Mesendoderm (in vitro differentiated cells): ENCODE results near the gene TMEM117.
"Not testable (repeated sequence)": the region's sequence is repeated elsewhere in the genome, so short reads cannot be mapped to it uniquely, and the experiment has no call there.

Source experiments
- DNase-seq: peaks from one replicate; pipeline ENCODE4 v3.0.0; 2013
- H2AK5ac ChIP-seq: 2 replicates; pipeline ENCODE4 v1.6.1; 2013; ENCODE audit warnings: low read length, inconsistent platforms
- H2BK120ac ChIP-seq: 2 replicates; pipeline ENCODE4 v1.6.1; 2013; ENCODE audit warnings: low read depth, mild to moderate bottlenecking, low read length, moderate library complexity, mixed read lengths
- H2BK15ac ChIP-seq: replicated peaks from 2 replicates; pipeline ENCODE4 v1.6.1; 2013; ENCODE audit warnings: low read depth, mild to moderate bottlenecking, moderate library complexity
- H2BK5ac ChIP-seq: 2 replicates; pipeline ENCODE4 v1.6.1; 2013; ENCODE audit warnings: low read length, inconsistent platforms
- H3K18ac ChIP-seq: 2 replicates; pipeline ENCODE4 v1.6.1; 2013; ENCODE audit warnings: mild to moderate bottlenecking, low read length, mixed read lengths
- H3K23ac ChIP-seq: one replicate; pipeline ENCODE4 v1.6.1; 2013; ENCODE audit warnings: low read length
- H3K27ac ChIP-seq: 2 replicates; pipeline ENCODE4 v1.5.1; 2013; ENCODE audit warnings: low read depth, mild to moderate bottlenecking, inconsistent platforms, low read length, moderate library complexity
- H3K27me3 ChIP-seq: 2 replicates; pipeline ENCODE4 v1.6.1; 2013; ENCODE audit warnings: low read length, control low read depth, mild to moderate bottlenecking, inconsistent platforms; ENCODE audit not compliant: insufficient read depth, poor library complexity
- H3K36me3 ChIP-seq: 2 replicates; pipeline ENCODE4 v1.6.1; 2013; ENCODE audit warnings: low read length, inconsistent platforms; ENCODE audit not compliant: control insufficient read depth, insufficient read depth
- H3K4ac ChIP-seq: one replicate; pipeline ENCODE4 v1.6.1; 2013; ENCODE audit warnings: low read depth, mild to moderate bottlenecking, low read length, moderate library complexity
- H3K4me1 ChIP-seq: 2 replicates; pipeline ENCODE4 v1.6.1; 2013; ENCODE audit warnings: low read depth, low read length, inconsistent platforms; ENCODE audit not compliant: control insufficient read depth
- H3K4me2 ChIP-seq: 2 replicates; pipeline ENCODE4 v1.6.1; 2013; ENCODE audit warnings: low read length
- H3K4me3 ChIP-seq: 2 replicates; pipeline ENCODE4 v1.5.1; 2013; ENCODE audit warnings: mild to moderate bottlenecking, low read length
- H3K56ac ChIP-seq: one replicate; pipeline ENCODE4 v1.6.1; 2013; ENCODE audit warnings: low read length
- H3K79me1 ChIP-seq: 2 replicates; pipeline ENCODE4 v1.6.1; 2013; ENCODE audit warnings: low read length, inconsistent platforms
- H3K79me2 ChIP-seq: 2 replicates; pipeline ENCODE4 v1.6.1; 2013; ENCODE audit warnings: mild to moderate bottlenecking, low read length; ENCODE audit not compliant: control insufficient read depth, insufficient read depth
- H3K9ac ChIP-seq: 2 replicates; pipeline ENCODE4 v1.6.1; 2013; ENCODE audit warnings: low read length, inconsistent platforms
- H4K5ac ChIP-seq: one replicate; pipeline ENCODE4 v1.6.1; 2013; ENCODE audit warnings: low read length
- H4K8ac ChIP-seq: one replicate; pipeline ENCODE4 v1.6.1; 2013; ENCODE audit warnings: low read depth, mild to moderate bottlenecking, control low read depth, low read length, moderate library complexity
- WGBS: extraction: QIAGEN DNeasy Blood & Tissue Kit; methylation state at CpG from one replicate; pipeline ENCODE4 v1.1.7; 2013; ENCODE audit warnings: low lambda C conversion rate, missing lambda C conversion rate; ENCODE audit not compliant: insufficient coverage; ENCODE audit errors: extremely low coverage; 5-methylcytosine and 5-hydroxymethylcytosine counted together

The TMEM117 gene

DNA sequence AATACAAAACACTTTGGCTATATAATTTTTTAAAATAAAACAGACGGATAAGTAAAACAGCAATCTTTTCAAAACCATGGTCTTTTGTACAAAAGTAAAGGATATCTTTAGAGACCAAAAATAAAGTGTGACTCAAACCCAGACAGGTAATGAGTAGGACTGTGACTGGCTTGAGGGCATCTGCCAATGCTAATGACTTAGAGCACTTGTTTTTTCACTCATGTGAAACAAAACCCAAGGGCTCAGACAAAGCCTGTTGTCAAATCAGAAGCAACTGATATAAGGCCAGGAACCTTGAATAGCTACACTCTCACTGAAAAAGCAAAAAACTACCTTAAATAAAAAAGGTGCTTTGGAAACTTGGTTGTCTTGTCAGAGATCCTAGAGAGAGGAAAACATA lies 357.4 kb downstream of the TMEM117 start:
- Histone ChIP-seq H2AK5ac (no peak overlapping the region), H3K79me2 (no peaks in the 10 kb centered on the region), H3K27ac (no peak overlapping the region), H4K5ac (no peak overlapping the region), H3K4me2 (no peak overlapping the region), H3K4me3 (no peak overlapping the region), H3K23ac (no peak overlapping the region), H3K4me1 (no peaks in the 10 kb centered on the region), H3K79me1 (no peaks in the 10 kb centered on the region), H3K36me3 (no peaks in the 10 kb centered on the region), H2BK120ac (no peak overlapping the region), H4K8ac (no peak overlapping the region), H3K56ac (no peak overlapping the region), H3K4ac (no peak overlapping the region), H2BK5ac (no peak overlapping the region), H2BK15ac (no peak overlapping the region), H3K9ac (no peak overlapping the region), H3K27me3 (no peaks in the 10 kb centered on the region), H3K18ac (no peak overlapping the region)
- peak; percentile 12 for DNase-seq
- WGBS = no CpG with 5 or more reads among the region's 1 CpG

DNA sequence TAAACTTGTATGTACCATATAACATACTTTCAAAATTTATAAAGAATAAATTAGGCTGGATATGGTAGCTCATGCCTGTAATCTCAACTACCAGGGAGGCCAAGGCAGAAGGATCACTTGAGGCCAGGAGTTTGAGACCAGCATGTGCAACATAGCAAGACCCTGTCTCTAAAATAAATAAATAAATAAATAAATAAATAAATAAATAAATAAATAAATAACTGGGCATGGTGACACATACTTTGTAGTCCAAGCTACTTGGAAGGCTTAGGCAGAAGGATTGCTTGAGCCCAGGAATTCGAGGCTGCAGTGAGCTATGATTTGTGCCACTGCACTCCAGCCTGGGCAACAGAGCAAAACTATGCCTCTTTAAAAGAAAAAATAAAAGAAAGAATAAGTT lies 359.8 kb downstream of the TMEM117 start:
- not testable (repeated sequence) for H2BK5ac ChIP-seq, H3K36me3 ChIP-seq, H3K27me3 ChIP-seq, H3K4ac ChIP-seq, H2AK5ac ChIP-seq, H4K5ac ChIP-seq, H3K4me2 ChIP-seq, H3K79me2 ChIP-seq, H3K18ac ChIP-seq, H3K27ac ChIP-seq, H2BK15ac ChIP-seq, H2BK120ac ChIP-seq, H3K4me3 ChIP-seq, H3K56ac ChIP-seq, DNase-seq, H4K8ac ChIP-seq, H3K23ac ChIP-seq, H3K79me1 ChIP-seq, H3K4me1 ChIP-seq, H3K9ac ChIP-seq
- no CpG with 5 or more reads among the region's 1 CpG for WGBS

GRCh38 chr12:44206045-44206444 lies 370.2 kb downstream of the TMEM117 start:
- H3K23ac ChIP-seq = no peak overlapping the region

GRCh38 chr12:44217146-44217883 lies 381.4 kb downstream of the TMEM117 start:
- no CpG with 5 or more reads among the region's 4 CpGs for WGBS
- Histone ChIP-seq H2BK120ac (no peak overlapping the region), H2BK15ac (no peak overlapping the region), H3K4me3 (no peak overlapping the region), H3K4ac (no peak overlapping the region), H4K8ac (no peak overlapping the region), H3K36me3 (no peaks in the 10 kb centered on the region), H3K79me2 (no peaks in the 10 kb centered on the region), H3K56ac (no peak overlapping the region), H3K27ac (no peak overlapping the region), H3K23ac (no peak overlapping the region), H3K18ac (no peak overlapping the region), H3K79me1 (no peaks in the 10 kb centered on the region), H3K4me2 (no peak overlapping the region), H2BK5ac (no peak overlapping the region), H3K27me3 (no peaks in the 10 kb centered on the region), H3K9ac (no peak overlapping the region), H2AK5ac (no peak overlapping the region), H3K4me1 (no peaks in the 10 kb centered on the region), H4K5ac (no peak overlapping the region)
- no peak for DNase-seq

More at GRCh38 chr12:44206045-44206444, 370.2 kb downstream of the TMEM117 start:
- Histone ChIP-seq H3K36me3 (no peaks in the 10 kb centered on the region), H2BK5ac (no peak overlapping the region), H2BK15ac (no peak overlapping the region), H2AK5ac (no peak overlapping the region), H3K4me1 (no peaks in the 10 kb centered on the region), H3K4me3 (no peak overlapping the region), H3K27me3 (no peaks in the 10 kb centered on the region), H3K79me2 (no peaks in the 10 kb centered on the region), H3K56ac (no peak overlapping the region), H3K9ac (no peak overlapping the region), H3K79me1 (no peaks in the 10 kb centered on the region), H3K18ac (no peak overlapping the region), H3K4ac (no peak overlapping the region), H3K27ac (no peak overlapping the region), H4K8ac (no peak overlapping the region), H2BK120ac (no peak overlapping the region), H4K5ac (no peak overlapping the region), H3K4me2 (no peak overlapping the region)
- peak; percentile 4 for DNase-seq
- no CpG with 5 or more reads among the region's 5 CpGs for WGBS

DNA sequence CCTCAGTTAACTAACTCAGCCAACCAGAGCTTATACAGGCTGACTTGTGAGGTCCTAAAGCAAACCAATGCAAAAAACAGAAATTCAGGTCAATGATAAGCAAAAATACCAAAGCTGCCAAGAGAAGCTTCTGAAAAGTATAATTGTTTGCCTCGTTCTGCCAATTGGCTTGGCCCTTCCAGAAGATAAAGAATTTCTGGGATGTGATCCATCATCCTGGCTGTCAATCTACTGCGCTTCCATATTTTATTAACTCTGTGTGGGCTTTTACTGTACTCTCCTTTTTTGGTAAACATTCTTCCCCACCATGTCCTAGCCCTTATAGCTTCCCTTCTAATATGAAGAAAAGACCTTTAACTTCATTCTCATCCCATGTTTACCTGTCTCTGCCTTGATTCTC lies 387.9 kb downstream of the TMEM117 start:
- H2BK15ac ChIP-seq = no peak overlapping the region
- no peak for DNase-seq
- no peak overlapping the region for H3K23ac ChIP-seq
- no peak overlapping the region for H2BK120ac ChIP-seq
- H3K79me2 ChIP-seq = no peaks in the 10 kb centered on the region
- no peak overlapping the region for H3K4me3 ChIP-seq
- no peak overlapping the region for H4K5ac ChIP-seq
- no CpG with 5 or more reads among the region's 2 CpGs for WGBS
- no peak overlapping the region for H3K9ac ChIP-seq
- H3K36me3 ChIP-seq = no peaks in the 10 kb centered on the region
- no peak overlapping the region for H3K18ac ChIP-seq
- H2BK5ac ChIP-seq = no peak overlapping the region
- no peak overlapping the region for H3K4ac ChIP-seq
- H3K27ac ChIP-seq = no peak overlapping the region
- H3K4me2 ChIP-seq = no peak overlapping the region
- H3K56ac ChIP-seq = no peak overlapping the region
- H3K79me1 ChIP-seq = no peaks in the 10 kb centered on the region
- H4K8ac ChIP-seq = no peak overlapping the region
- H3K27me3 ChIP-seq = no peaks in the 10 kb centered on the region
- no peak overlapping the region for H2AK5ac ChIP-seq
- no peaks in the 10 kb centered on the region for H3K4me1 ChIP-seq
